Mucosa of rectum (tissue), 2 donors: Measurements from ENCODE around the gene CUX1.
"Not testable (repeated sequence)": the region's sequence is repeated elsewhere in the genome, so short reads cannot be mapped to it uniquely, and the experiment has no call there.

ENCODE experiments used
- H3K27ac ChIP-seq, 2 donors: one replicate each; pipeline ENCODE4 v1.7.0; 2013; ENCODE audit warnings: inconsistent platforms in 2 of 2, low read depth in 2 of 2, low read length in 2 of 2
- H3K27me3 ChIP-seq, 2 donors: one replicate each; pipeline ENCODE4 v1.7.0; 2013; ENCODE audit warnings: low read length in 2 of 2; ENCODE audit not compliant: control insufficient read depth in 2 of 2, insufficient read depth in 2 of 2
- H3K36me3 ChIP-seq, 2 donors: one replicate each; pipeline ENCODE4 v1.7.0; 2013; ENCODE audit warnings: low read length in 2 of 2; ENCODE audit not compliant: control insufficient read depth in 2 of 2, insufficient read depth in 2 of 2
- H3K4me1 ChIP-seq, 2 donors: one replicate each; pipeline ENCODE4 v1.7.0; 2013; ENCODE audit warnings: low read length in 2 of 2, mild to moderate bottlenecking in 1 of 2; ENCODE audit not compliant: control insufficient read depth in 2 of 2, insufficient read depth in 2 of 2
- H3K4me3 ChIP-seq, 2 donors: one replicate each; pipeline ENCODE4 v1.7.0; 2013; ENCODE audit warnings: low read length in 2 of 2
- H3K9ac ChIP-seq, 2 donors: one replicate each; pipeline ENCODE4 v1.7.0; 2013; ENCODE audit warnings: low read length in 2 of 2, low read depth in 1 of 2, mild to moderate bottlenecking in 1 of 2
- H3K9me3 ChIP-seq, 2 donors: one replicate each; pipeline ENCODE4 v1.7.0; 2013; ENCODE audit warnings: low read length in 2 of 2; ENCODE audit not compliant: control insufficient read depth in 2 of 2
- donor health status: healthy.
- donor health status: Normal muscosa, but diverticular disease.

CUX1 gene

DNA sequence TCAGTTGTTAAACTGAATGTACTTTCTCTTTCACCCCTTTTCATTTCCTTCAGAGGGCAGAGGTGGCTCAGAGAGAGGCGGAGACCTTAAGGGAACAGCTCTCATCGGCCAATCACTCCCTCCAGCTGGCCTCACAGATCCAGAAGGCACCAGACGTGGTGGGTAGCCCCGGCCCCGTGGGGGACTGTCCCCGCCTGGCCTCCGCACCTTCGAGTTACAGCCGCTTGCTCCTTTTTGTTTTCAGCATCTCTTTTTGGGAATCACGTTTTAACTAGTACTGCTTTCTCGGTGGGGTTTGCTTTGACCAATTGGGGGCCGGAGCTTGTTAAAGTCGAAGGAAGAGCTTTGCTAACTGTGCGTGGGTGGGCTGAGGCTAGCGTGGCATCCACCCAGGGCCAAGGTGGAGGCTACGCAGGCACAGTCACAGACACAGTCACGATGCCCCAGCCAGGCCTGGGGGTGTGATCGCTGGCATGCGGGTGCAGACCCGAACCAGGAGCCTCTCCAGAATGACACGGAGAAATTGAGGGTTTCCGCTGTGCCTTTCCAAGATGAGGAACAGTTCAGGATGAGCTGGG lies 353.1 kb downstream of the CUX1 start:
- Histone ChIP-seq H3K4me1 (no peaks in the 10 kb centered on the region), H3K9ac (no peak overlapping the region), H3K27ac (no peak overlapping the region), H3K9me3 (no peaks in the 10 kb centered on the region), H3K36me3 (peaks cover 12 to 18% of the 10 kb centered on the region in 2 donors), H3K4me3 (no peak overlapping the region), H3K27me3 (no peaks in the 10 kb centered on the region)

- Histone ChIP-seq H3K9me3 (no peaks in the 10 kb centered on the region), H3K4me1 (no peaks in the 10 kb centered on the region), H3K27me3 (no peaks in the 10 kb centered on the region), H3K9ac (no peak overlapping the region), H3K4me3 (no peak overlapping the region), H3K27ac (no peak overlapping the region), H3K36me3 (peaks cover 19 to 27% of the 10 kb centered on the region in 2 donors)
Measured at GRCh38 chr7:102173669-102174068, 356.2 kb downstream of the CUX1 start.

GRCh38 chr7:102175423-102176170 lies 358.2 kb downstream of the CUX1 start:
- H3K9ac ChIP-seq: no peak overlapping the region
- H3K27me3 ChIP-seq: no peaks in the 10 kb centered on the region
- no peaks in the 10 kb centered on the region for H3K9me3 ChIP-seq
- peaks cover 27 to 29% of the 10 kb centered on the region in 2 donors for H3K36me3 ChIP-seq
- H3K27ac ChIP-seq: no peak overlapping the region
- no peaks in the 10 kb centered on the region for H3K4me1 ChIP-seq
- no peak overlapping the region for H3K4me3 ChIP-seq

DNA sequence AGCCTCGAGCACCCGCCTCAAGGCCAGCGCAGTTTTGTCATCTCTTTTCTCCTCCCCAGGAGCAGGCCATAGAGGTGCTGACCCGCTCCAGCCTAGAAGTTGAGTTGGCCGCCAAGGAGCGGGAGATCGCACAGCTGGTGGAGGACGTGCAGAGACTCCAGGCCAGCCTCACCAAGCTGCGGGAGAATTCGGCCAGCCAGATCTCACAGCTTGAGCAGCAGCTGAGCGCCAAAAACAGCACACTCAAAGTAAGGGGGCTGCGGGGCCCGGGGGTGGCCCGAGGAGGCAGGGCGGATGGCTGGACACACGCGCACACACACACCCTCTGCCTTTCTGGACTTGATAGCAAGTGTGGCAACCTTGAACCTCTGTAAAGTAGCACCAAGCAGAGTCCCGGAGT lies 361.0 kb downstream of the CUX1 start:
- no peak overlapping the region for H3K9ac ChIP-seq
- H3K36me3 ChIP-seq: peaks cover 29 to 33% of the 10 kb centered on the region in 2 donors

GRCh38 chr7:102180727-102181126 lies 363.3 kb downstream of the CUX1 start:
- Histone ChIP-seq H3K27me3 (no peaks in the 10 kb centered on the region), H3K9ac (no peak overlapping the region), H3K27ac (no peak overlapping the region), H3K4me1 (no peaks in the 10 kb centered on the region), H3K9me3 (no peaks in the 10 kb centered on the region), H3K4me3 (no peak overlapping the region), H3K36me3 (peaks cover 30 to 34% of the 10 kb centered on the region in 2 donors)

More for the DNA sequence above, 361.0 kb downstream of the CUX1 start:
- Histone ChIP-seq H3K4me3 (no peak overlapping the region), H3K4me1 (no peaks in the 10 kb centered on the region), H3K27ac (no peak overlapping the region), H3K27me3 (no peaks in the 10 kb centered on the region), H3K9me3 (no peaks in the 10 kb centered on the region)

DNA sequence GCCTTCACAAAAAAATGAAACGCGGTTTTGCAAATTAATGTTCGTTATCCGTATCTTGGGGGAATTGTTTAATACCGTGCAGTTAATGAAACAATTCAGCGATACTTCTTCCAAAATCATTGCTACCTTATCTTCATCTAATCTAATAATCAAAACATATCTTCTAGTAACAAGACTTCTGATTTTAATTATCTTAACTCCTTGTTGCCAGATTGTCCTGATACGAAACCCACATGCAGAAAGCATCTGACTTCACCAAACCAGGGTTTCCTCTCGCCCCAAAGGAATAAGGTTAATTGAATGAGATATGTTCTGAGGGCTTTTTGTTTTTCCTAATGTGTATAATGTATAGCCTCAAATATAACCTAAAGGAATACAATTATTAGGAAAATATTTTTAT lies 364.1 kb downstream of the CUX1 start:
- Histone ChIP-seq H3K36me3 (peaks cover 34 to 36% of the 10 kb centered on the region in 2 donors), H3K27me3 (no peaks in the 10 kb centered on the region)

DNA sequence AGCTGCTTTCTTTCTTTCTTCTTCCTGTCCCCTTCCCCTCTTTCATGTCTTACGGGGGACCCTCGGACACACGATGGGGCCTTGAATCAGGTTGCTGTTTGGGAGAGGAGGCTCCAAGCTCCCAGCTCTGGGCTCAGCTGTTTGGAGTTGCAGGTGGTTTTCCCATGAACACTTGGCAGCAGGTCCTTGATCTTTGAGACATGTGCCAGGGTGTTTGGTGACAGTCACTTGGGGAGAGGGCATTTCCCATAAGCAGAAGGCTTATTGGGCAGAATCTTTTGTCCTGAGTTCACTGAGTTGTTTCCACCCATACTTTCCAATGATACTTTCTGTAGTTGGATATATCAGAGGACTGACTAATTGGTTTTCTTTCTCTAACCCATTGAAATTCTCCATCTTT lies 364.6 kb downstream of the CUX1 start:
- no peaks in the 10 kb centered on the region for H3K4me1 ChIP-seq
- H3K4me3 ChIP-seq: no peak overlapping the region
- peaks cover 34 to 36% of the 10 kb centered on the region in 2 donors for H3K36me3 ChIP-seq
- no peak overlapping the region for H3K27ac ChIP-seq
- no peaks in the 10 kb centered on the region for H3K27me3 ChIP-seq
- H3K9ac ChIP-seq: no peak overlapping the region
- H3K9me3 ChIP-seq: no peaks in the 10 kb centered on the region

More for the DNA sequence above, 364.1 kb downstream of the CUX1 start:
- Histone ChIP-seq H3K9ac (no peak overlapping the region), H3K4me3 (no peak overlapping the region), H3K27ac (no peak overlapping the region), H3K9me3 (no peaks in the 10 kb centered on the region), H3K4me1 (no peaks in the 10 kb centered on the region)

DNA sequence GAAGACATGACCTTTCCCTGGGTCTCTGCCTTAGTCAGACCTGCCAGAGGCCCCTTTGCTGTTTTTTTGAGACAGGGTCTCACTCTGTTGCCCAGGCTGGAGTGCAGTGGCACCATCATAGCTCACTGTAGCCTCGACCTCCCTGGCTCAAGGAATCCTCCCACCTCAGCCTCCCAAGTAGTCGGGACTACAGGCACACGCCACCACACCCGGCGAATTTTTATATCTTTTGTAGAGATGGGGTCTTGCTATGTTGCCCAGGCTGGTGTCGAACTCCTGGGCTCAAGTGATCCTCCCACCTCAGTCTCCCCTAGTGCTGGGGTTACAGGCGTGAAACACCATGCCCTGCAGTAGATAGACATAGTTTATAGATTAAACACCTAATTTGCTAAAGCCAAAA lies 366.4 kb downstream of the CUX1 start:
- not testable (repeated sequence) for H3K9me3 ChIP-seq, H3K9ac ChIP-seq, H3K4me3 ChIP-seq, H3K27me3 ChIP-seq, H3K27ac ChIP-seq, H3K4me1 ChIP-seq
- H3K36me3 ChIP-seq: peaks cover 25 to 26% of the 10 kb centered on the region in 2 donors

DNA sequence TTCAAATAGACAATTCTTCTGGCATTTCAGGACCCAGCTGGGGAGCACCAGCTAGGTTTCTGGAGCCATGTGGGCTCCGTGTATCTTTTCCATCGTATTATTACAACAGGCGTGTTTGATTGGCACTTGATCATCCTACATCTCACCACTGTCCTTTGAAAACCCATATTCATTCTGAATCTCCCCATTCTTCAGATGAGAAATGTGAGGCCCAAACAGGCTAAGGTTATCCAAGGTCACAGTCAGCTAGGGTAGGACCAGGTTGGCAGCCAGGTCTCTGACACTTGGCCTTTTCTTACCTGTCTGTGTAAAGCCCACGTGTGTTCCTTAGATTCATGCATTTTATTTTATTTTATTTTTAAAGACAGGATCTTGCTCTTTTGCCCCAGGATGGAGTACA lies 366.9 kb downstream of the CUX1 start:
- Histone ChIP-seq H3K36me3 (peaks cover 23 to 24% of the 10 kb centered on the region in 2 donors), H3K9ac (no peak overlapping the region), H3K27me3 (no peaks in the 10 kb centered on the region), H3K4me1 (no peaks in the 10 kb centered on the region), H3K27ac (no peak overlapping the region), H3K9me3 (no peaks in the 10 kb centered on the region), H3K4me3 (no peak overlapping the region)

DNA sequence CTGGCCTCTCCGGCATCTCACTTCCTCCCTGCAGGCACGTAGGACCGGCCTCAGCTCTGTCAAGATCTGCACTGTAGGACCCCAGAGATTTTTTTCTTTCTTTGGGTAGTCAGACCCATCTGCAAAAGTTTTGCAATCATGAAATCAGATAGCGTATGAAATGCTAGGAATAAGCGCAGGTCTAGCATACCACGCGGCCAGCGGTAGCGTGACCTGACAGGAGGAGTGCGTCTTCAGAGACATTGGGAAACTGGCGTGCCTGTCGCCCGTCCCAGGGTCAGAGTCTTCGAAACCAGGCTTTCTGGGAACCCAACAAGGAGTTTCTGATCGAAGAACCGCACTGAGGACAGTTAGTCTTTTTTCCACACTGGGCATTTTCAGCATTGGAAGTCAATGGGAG lies 368.4 kb downstream of the CUX1 start:
- Histone ChIP-seq H3K27ac (no peak overlapping the region), H3K4me1 (no peaks in the 10 kb centered on the region), H3K36me3 (peaks cover 29 to 30% of the 10 kb centered on the region in 2 donors), H3K9ac (no peak overlapping the region), H3K4me3 (no peak overlapping the region), H3K9me3 (no peaks in the 10 kb centered on the region), H3K27me3 (no peaks in the 10 kb centered on the region)
